Duodenal mucosa (tissue), 2 donors: Measurements from ENCODE around the gene CCT2.

Source experiments
- H3K27ac ChIP-seq: one replicate; pipeline ENCODE4 v1.7.0; 2013; ENCODE audit warnings: low read depth, low read length
- H3K27me3 ChIP-seq, 2 donors: one replicate each; pipeline ENCODE4 v1.7.0; 2013; ENCODE audit warnings: low read length in 2 of 2, control low read depth in 1 of 2; ENCODE audit not compliant: insufficient read depth in 2 of 2, control insufficient read depth in 1 of 2
- H3K36me3 ChIP-seq, 2 donors: one replicate each; pipeline ENCODE4 v1.7.0; 2013; ENCODE audit warnings: low read length in 2 of 2, control low read depth in 1 of 2; ENCODE audit not compliant: insufficient read depth in 2 of 2, control insufficient read depth in 1 of 2
- H3K4me1 ChIP-seq, 2 donors: one replicate each; pipeline ENCODE4 v1.7.0; 2013; ENCODE audit warnings: low read length in 2 of 2, control low read depth in 1 of 2; ENCODE audit not compliant: insufficient read depth in 2 of 2, control insufficient read depth in 1 of 2
- H3K4me3 ChIP-seq, 2 donors: one replicate each; pipeline ENCODE4 v1.7.0; 2013; ENCODE audit warnings: low read length in 2 of 2, low read depth in 1 of 2
- H3K9ac ChIP-seq, 2 donors: one replicate each; pipeline ENCODE4 v1.7.0; 2013; ENCODE audit warnings: low read length in 2 of 2, low read depth in 1 of 2
- H3K9me3 ChIP-seq, 2 donors: one replicate each; pipeline ENCODE4 v1.7.0; 2013; ENCODE audit warnings: low read length in 2 of 2, control low read depth in 1 of 2; ENCODE audit not compliant: control insufficient read depth in 1 of 2

The CCT2 gene

DNA sequence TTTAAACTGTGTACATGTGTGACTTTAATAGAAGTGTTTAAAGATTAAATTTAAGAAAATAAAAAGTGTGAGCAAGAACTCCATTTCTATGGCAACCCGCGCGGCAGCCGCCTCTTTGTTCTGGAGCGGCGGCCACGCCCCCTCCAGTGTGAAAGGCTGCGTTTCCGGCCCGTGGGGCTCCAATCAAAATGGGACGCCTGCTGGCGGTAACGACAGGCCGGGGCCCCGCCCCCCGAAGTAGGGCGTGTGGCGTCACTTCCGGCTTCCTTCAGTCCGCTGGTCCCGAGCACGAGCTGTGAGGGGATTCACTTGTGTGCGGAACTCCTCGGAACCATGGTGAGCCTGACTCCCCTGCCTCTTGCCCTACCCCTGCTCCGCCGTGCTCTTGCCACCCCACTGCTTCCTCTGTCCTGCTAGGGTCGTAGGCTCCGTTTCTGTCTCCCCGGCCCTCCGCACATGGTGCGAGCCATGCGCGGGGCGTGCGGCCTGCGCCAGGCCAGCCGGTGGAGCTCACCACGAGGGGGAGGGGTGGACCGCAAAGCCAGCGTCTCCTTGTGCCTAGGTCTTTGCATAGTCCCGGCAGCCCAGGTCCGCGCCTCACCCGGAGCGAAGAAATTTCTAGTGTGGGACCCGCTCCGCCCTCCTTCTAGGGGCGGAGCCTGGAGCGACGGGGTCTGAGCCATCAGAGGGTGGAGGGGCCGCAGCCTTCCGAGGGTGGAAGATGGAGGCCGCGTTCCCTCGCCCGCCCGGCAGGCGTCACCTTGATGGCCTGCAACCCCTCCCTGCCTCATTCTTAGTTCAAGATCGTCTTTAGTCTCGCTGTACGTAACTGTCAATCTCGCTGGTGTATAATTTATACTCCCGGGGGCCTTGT lies at the start of gene CCT2:
Gene CCT2, plus strand, starts transcription at position 271 of the 874 bp plus-strand sequence. Its CDS starts 63 bp downstream, at position 334.
- H3K9ac ChIP-seq: peak within 1 kb of the TSS; percentile 98 to 99
- no peaks in the 10 kb centered on the region for H3K27me3 ChIP-seq
- peaks cover 0 to 9% of the 10 kb centered on the region in 2 donors for H3K4me1 ChIP-seq
- H3K9me3 ChIP-seq: no peaks in the 10 kb centered on the region
- peaks cover 23 to 37% of the 10 kb centered on the region in 2 donors for H3K36me3 ChIP-seq
- H3K4me3 ChIP-seq: peak within 1 kb of the TSS; percentile 99 to 100
- H3K27ac ChIP-seq: peak within 1 kb of the TSS; percentile 94

DNA sequence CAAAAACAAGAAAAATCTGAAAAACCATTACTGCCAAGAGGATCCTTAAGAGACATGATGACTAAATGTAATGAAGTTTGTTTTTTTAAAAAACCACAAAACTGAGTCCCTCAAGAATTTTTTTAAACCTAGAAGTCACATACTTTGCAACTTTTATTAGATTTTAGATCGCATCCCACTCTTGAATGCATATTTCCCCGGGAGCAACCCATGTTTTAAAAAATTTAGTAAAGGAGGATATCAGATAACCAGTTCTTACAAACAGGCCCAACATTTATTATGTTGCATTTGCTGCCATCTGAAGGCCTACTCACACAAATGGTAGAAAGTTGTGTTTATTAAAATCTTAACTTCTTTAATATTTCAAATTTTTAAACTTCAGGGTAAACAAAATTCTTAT lies 44.3 kb upstream of the CCT2 start:
- no peaks in the 10 kb centered on the region for H3K27me3 ChIP-seq
- H3K9me3 ChIP-seq: peaks cover 5 to 9% of the 10 kb centered on the region in 2 donors
- peaks cover 3 to 6% of the 10 kb centered on the region in 2 donors for H3K36me3 ChIP-seq
- H3K27ac ChIP-seq: no peak overlapping the region
- no peaks in the 10 kb centered on the region for H3K4me1 ChIP-seq
- no peak overlapping the region for H3K4me3 ChIP-seq
- no peak overlapping the region for H3K9ac ChIP-seq

DNA sequence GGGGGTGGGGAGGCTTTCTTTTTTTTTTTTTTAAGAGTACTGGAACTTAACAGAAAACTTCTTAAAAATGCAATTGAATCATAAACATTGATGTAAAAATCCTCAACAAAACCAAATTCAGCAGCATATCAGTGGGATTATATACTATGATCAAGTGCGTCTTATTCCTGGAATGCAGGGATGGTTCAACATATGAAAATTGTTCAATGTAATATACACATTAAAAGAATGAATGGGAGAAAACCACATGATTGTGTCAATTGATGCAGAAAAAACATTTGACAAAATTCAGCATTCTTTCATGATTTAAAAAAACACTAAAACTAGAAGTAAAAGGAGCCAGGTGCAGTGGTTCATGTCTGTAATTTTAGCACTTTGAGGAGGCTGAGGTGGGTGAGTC lies 41.2 kb upstream of the CCT2 start:
- Histone ChIP-seq H3K4me1 (no peaks in the 10 kb centered on the region), H3K27ac (no peak overlapping the region), H3K9me3 (peaks cover 5 to 9% of the 10 kb centered on the region in 2 donors), H3K9ac (no peak overlapping the region), H3K36me3 (peaks cover 3 to 6% of the 10 kb centered on the region in 2 donors), H3K4me3 (no peak overlapping the region), H3K27me3 (no peaks in the 10 kb centered on the region)

DNA sequence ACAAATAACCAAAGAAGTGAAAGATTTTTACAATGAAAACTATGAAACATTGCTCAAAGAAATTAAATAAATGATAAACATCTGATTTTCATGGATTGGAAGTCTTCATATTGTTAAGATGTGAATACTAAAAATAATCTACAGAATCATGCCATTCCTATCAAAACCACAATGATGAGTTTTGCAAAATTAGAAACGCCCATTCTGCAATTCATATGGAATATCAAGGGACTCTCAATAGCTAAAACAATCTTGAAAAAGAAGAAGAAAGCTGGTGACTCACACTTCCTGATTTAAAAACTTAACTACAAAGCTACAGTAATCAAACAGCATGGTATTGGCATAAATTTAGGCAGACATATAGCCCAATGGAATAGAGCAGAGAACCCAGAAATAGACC lies 40.2 kb upstream of the CCT2 start:
- Histone ChIP-seq H3K4me3 (no peak overlapping the region), H3K36me3 (peaks cover 3 to 6% of the 10 kb centered on the region in 2 donors), H3K9me3 (peaks cover 5 to 9% of the 10 kb centered on the region in 2 donors), H3K4me1 (no peaks in the 10 kb centered on the region), H3K27ac (no peak overlapping the region), H3K27me3 (no peaks in the 10 kb centered on the region), H3K9ac (no peak overlapping the region)

DNA sequence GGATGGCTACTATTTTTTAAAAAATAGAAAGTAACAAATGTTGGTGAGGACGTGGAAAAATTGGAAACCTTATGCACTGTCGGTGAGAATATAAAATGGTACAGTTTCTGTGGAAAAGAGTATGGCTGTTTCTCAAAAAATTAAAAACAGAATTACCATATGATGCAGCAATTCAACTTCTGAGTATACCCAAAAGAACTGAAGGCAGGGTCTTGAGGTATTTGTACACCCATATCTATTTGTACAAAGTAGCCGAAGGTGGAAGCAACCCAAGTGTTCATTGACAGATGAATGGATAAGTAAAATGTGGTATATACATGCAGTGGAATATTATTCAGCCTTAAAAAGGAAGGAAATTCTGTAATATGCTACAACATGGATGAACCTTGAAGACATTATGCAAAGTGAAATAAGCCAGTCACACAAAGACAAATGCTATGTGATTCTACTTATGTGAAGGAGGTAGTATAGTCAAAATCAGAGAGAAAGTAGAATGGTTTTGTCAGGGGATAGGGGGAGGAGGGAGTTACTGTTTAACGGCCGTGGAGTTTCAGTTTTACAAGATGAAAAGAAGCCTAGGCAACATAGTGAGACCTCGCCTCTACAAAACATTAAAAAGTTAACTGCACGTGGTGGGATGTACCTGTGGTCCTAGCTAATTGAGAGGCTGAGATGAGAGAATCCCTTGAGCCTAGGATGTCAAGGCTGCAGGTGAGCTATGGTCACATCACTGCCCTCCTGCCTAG lies 38.4 kb upstream of the CCT2 start:
- no peak overlapping the region for H3K27ac ChIP-seq
- H3K27me3 ChIP-seq: no peaks in the 10 kb centered on the region
- H3K9ac ChIP-seq: no peak overlapping the region
- H3K4me3 ChIP-seq: no peak overlapping the region
- peaks cover 5 to 9% of the 10 kb centered on the region in 2 donors for H3K9me3 ChIP-seq
- no peaks in the 10 kb centered on the region for H3K4me1 ChIP-seq
- H3K36me3 ChIP-seq: peaks cover 0 to 6% of the 10 kb centered on the region in 2 donors

DNA sequence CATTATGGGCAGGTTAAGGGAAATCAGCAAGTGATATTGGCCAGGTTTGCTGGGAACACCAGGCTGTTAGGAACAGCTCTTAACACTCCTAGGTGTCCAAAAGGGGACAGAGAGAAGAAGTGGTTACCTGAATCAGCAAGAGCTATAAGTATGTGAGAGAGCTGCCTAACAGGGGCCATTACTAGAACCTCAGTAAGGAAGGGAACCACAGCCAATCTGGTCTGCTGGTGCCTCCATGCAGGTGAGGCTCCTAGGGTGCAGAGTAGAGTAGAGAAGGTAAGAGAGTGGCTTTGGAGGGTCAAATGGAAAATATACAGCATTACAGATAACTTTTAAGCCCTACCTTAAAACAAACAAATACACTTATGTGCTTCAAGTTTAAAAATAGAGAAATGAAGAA lies 36.6 kb upstream of the CCT2 start:
- Histone ChIP-seq H3K27me3 (no peaks in the 10 kb centered on the region), H3K36me3 (no peaks in the 10 kb centered on the region), H3K9ac (no peak overlapping the region), H3K4me3 (no peak overlapping the region), H3K27ac (no peak overlapping the region), H3K9me3 (peaks cover 1 to 2% of the 10 kb centered on the region in 2 donors), H3K4me1 (peaks cover 0 to 2% of the 10 kb centered on the region in 2 donors)

DNA sequence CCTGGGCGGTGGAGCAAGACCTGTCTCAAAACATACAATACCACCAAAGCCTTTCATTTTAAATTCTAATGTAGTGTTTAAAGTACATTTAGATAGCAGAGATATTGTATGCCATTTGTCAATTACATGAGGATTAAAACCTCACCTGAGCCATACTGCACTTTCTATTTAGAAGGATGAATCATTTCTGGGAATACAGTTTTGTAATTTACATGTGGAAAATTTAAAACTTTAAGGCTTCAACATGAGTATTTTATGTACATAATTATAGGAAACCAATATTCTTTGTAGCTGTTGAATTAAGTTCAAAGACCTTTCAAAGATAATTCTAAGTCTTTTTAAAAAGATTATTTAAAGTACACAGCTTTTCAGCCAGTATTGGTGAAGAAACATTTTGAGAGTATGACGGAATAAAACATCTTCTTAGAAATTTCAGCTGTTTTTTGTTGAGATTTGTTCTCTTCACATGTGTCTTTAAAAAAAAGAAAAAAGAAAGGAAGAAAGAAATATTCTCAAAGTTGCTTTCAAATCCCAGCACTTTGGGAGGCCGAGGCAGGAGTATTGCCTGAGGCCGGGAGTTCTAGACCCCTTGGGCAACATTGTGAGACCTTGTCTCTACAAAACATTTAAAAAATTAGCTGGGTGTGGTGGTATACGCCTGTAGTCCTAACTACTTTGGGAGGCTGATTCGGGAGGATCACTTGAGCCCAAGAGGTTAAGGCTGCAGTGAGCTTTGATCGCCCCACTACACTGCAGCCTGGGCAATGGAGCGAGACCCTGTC lies 34.5 kb upstream of the CCT2 start:
- Histone ChIP-seq H3K36me3 (no peaks in the 10 kb centered on the region), H3K4me1 (peaks cover 0 to 7% of the 10 kb centered on the region in 2 donors), H3K9me3 (no peaks in the 10 kb centered on the region), H3K4me3 (no peak overlapping the region), H3K27ac (no peak overlapping the region), H3K27me3 (no peaks in the 10 kb centered on the region), H3K9ac (no peak overlapping the region)

DNA sequence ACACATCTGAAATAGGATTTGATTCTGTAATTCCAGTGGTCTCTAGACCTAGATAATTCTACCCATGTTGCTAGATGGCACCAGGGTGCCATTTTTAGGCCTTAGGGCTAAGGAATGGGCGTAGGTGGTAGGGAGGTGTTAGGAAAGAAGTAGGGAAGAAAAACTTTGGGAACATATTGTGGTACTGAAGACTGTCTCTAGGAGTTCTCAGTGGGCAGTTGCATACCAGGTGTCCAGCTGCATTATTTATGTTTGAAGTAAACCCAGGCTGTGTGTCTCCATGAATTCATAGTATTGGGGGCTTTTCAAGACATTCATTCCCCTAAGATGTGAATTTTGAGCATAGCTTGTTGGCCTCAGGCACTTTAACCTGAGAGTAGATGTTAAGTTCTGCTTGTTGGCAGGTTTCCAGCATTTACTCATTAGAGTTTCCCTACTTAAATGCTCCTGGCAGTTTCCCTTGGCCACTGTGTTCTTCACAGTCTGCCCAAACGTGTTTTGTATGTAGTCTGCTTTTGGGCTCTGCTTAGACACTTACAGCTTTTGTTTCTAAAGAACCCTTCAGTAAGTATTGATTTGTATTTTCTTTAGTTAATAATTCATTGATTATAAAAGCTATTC lies 31.5 kb upstream of the CCT2 start:
- peaks cover 3 to 7% of the 10 kb centered on the region in 2 donors for H3K4me1 ChIP-seq
- H3K27ac ChIP-seq: no peak overlapping the region
- H3K9me3 ChIP-seq: no peaks in the 10 kb centered on the region
- no peak overlapping the region for H3K9ac ChIP-seq
- no peak overlapping the region for H3K4me3 ChIP-seq
- no peaks in the 10 kb centered on the region for H3K36me3 ChIP-seq
- H3K27me3 ChIP-seq: no peaks in the 10 kb centered on the region

DNA sequence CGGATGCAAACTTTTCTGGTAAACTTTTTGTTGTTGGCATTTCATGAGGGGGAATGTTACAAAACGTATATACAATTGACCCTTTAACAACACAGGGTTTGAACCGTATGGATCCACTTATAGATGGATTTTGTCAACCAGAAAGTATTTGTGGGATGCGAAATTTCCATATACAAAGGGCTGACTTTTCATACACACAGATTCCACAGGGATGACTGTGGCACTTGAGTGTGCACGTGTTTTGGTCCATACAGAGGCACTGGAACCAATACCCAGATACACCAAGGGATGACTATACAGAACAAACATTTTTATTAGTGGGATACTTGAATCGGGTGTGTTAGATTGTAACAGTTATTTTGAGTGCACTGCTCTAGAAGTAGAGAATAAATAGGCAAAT lies 29.8 kb upstream of the CCT2 start:
- H3K27me3 ChIP-seq: no peaks in the 10 kb centered on the region
- no peak overlapping the region for H3K4me3 ChIP-seq
- H3K4me1 ChIP-seq: peaks cover 3 to 7% of the 10 kb centered on the region in 2 donors
- no peak overlapping the region for H3K27ac ChIP-seq
- H3K36me3 ChIP-seq: no peaks in the 10 kb centered on the region
- H3K9me3 ChIP-seq: no peaks in the 10 kb centered on the region
- no peak overlapping the region for H3K9ac ChIP-seq
